ENCODE data around the gene HYAL3.

HYAL3 gene

DNA sequence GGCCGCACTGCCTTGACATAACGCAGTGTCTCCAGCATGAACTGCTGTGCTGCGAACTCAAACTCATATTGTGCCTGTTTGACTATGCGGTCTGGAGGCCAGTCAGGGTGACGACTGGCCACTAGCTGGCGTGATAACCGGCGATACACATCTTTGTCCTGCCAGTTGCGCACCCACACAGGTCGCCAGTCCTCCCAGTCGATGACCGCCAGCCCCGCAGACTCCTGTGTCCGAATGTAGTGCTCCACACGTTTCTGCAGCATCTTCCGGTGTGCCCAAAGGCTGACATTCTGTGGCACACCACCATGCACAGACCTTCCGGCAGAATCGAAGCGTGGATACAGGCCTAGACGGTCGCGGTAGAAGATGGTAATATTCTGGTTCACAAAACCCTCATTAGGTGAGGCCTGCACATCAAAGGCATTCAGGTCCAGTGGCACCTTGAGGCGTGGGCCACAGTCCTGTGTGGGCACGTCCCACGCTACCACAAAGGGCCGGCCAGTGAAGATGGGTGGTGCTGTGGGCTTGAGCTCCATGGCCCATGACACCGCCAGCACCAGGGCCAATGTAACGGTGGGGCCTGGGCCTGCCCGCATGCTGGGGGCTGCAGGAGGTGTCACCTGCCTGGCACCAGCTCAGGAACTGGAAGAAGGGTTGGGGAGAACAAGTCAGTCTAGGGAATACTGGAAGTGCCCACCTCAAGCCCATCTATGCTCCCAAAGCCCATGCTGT, 20.9 kb upstream of the HYAL3 start:
- TF ChIP-seq, protein P1, sequence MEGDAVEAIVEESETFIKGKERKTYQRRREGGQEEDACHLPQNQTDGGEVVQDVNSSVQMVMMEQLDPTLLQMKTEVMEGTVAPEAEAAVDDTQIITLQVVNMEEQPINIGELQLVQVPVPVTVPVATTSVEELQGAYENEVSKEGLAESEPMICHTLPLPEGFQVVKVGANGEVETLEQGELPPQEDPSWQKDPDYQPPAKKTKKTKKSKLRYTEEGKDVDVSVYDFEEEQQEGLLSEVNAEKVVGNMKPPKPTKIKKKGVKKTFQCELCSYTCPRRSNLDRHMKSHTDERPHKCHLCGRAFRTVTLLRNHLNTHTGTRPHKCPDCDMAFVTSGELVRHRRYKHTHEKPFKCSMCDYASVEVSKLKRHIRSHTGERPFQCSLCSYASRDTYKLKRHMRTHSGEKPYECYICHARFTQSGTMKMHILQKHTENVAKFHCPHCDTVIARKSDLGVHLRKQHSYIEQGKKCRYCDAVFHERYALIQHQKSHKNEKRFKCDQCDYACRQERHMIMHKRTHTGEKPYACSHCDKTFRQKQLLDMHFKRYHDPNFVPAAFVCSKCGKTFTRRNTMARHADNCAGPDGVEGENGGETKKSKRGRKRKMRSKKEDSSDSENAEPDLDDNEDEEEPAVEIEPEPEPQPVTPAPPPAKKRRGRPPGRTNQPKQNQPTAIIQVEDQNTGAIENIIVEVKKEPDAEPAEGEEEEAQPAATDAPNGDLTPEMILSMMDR (IDR thresholded peaks at IDR 0.05; ENCODE audit: control insufficient read depth, extremely low read depth, insufficient read depth): 0 out of 2 replicates have a peak, but pooled peaks have one; percentile 17

DNA sequence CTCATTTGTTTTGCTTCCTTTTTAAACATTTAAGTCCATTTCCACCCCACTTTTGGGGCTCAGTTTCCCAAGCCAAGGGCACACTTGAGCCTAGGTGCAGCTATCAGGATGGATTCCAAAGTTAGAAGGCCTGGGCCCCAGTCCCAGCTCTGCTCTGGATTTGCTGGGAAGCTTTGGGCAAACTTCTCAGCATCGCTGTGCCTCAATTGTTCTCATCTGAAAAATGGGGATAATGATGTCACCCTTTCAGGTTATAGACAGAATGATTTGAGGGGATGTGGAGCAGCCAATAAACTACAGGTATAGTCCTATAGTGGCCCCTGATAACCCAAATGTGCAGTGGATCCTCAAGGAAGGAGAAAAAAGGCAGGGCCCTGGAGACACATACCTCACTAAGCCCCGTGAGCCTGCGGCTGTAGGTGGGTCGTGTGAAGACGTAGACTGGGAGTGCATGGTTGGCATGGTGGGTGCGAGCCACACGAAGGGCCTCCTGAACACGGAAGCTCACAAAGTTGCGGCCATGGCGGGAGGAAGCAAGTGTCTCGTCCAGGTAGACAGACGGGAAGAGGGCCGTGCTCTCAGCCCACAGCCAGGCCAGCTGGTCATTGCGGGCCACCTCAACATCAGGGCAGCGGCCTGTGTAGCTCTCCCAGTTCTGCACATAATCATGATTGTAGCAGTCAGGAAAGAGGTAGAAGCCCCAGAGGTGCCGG, 20.1 kb upstream of the HYAL3 start:
- TF ChIP-seq, protein P1 (IDR thresholded peaks at IDR 0.05; ENCODE audit: control insufficient read depth, extremely low read depth, insufficient read depth): no peak
- DNase-seq (ENCODE audit: low read depth): no peak
- no peak overlapping the region for H3K4me3 ChIP-seq (ENCODE audit: low read depth, low read length)

More for the DNA sequence above, 20.9 kb upstream of the HYAL3 start:
- DNase-seq (ENCODE audit: low read depth): no peak
- peak overlapping the region; percentile 95 for H3K4me3 ChIP-seq (ENCODE audit: low read depth, low read length)

DNA sequence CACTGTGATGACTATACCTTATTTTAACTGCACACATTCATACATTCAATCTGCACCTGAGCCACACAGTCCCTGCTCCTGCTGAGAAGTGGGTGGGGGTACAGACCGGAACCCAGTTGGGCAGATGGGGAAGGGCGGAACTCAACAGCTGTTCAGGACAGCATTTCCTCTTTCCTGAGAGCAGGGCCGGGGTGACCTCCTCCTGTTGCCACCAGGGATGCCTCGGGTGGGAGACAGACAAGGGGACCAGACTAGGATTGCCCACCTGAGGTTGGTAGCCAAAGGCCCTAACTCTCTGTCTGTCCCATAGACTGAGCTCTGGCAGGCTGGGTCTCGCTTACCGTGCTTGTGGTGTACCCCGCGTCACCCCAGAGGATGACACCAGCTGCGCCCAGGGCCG, 19.4 kb upstream of the HYAL3 start:
- DNase-seq (ENCODE audit: low read depth): no peak
- no peak overlapping the region for H3K4me3 ChIP-seq (ENCODE audit: low read depth, low read length)
- TF ChIP-seq, protein P1 (IDR thresholded peaks at IDR 0.05; ENCODE audit: control insufficient read depth, extremely low read depth, insufficient read depth): no peak

DNA sequence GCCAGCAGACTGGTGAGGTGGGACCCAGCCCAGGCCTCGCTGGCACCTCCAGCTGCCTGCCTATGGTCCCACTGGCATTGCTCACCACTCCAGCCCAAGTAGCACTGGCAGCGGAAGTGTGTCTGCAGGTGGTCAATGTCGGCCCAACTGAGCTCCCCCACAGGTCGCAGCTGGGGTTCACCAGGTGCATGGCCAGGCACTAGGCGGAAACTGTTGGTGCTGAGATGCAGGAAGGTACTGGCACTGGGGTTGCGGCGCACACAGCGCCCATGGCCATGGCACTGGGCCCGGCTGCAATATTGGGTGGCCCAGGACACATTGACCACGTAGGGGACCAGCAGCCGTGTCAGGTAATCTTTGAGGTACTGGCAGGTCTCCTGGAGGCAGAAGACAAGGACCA, 19.0 kb upstream of the HYAL3 start:
- TF ChIP-seq, protein P1 (IDR thresholded peaks at IDR 0.05; ENCODE audit: control insufficient read depth, extremely low read depth, insufficient read depth): no peak
- no peak for DNase-seq (ENCODE audit: low read depth)
- H3K4me3 ChIP-seq (ENCODE audit: low read depth, low read length): no peak overlapping the region

DNA sequence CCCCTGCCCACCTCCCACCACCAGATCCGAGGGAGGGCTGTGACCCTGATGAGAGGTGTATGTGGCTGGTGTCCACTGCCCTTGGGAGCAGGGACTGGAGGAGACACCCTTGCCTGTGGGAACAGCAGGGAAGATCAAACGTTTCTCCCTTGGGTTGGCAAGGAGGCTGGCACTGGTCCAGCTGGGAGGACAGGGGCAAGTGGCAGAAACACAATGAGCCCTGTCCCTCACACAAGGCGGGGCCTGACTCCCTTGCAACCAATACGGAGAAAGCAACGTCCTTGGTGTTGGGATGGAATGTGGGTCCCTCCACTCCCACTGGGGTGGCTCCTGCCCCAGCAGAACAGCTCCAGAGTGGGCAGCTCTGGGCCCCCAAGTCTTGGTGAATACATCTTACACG, 18.1 kb upstream of the HYAL3 start:
- TF ChIP-seq, protein P1 (IDR thresholded peaks at IDR 0.05; ENCODE audit: control insufficient read depth, extremely low read depth, insufficient read depth): no peak
- no peak for DNase-seq (ENCODE audit: low read depth)
- H3K4me3 ChIP-seq (ENCODE audit: low read depth, low read length): no peak overlapping the region

DNA sequence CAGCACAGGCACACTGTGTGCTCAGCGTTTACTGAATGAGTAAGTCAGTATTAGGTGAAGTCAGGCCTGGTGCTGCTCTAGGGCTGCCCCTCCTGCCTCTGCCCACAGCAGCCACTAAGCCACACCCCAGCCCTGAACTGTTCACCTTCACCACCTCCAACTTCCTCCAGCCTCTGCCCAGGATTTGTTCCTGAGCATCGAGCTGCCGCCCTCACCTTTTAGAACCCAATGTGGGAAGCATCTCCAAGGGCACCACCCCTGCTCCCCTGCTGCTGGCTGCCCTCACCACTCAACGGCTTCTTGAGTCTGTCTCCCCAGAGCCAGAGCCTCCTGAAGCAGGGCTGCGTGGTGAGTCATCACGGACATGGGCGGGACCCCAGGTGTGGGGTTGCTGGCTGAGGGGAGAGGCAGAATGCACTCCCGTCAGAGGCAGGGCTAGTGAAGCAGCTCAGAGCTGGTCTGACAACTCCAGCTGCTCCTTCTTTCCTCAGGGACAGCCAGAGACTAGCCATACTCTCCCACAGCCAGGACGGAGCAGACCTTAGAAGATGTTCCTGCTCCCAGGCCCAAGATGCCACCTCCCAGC, 17.5 kb upstream of the HYAL3 start:
- TF ChIP-seq, protein P1 (IDR thresholded peaks at IDR 0.05; ENCODE audit: control insufficient read depth, extremely low read depth, insufficient read depth): no peak
- DNase-seq (ENCODE audit: low read depth): no peak
- H3K4me3 ChIP-seq (ENCODE audit: low read depth, low read length): no peak overlapping the region

Data from LNCaP clone FGC (cell line).